Femur (tissue), 1 donor: ENCODE data around the gene PATE2.

ENCODE experiments used
- DNase-seq: peaks from one replicate; pipeline ENCODE4 v3.0.0-alpha.2; 2017

The PATE2 gene

DNA sequence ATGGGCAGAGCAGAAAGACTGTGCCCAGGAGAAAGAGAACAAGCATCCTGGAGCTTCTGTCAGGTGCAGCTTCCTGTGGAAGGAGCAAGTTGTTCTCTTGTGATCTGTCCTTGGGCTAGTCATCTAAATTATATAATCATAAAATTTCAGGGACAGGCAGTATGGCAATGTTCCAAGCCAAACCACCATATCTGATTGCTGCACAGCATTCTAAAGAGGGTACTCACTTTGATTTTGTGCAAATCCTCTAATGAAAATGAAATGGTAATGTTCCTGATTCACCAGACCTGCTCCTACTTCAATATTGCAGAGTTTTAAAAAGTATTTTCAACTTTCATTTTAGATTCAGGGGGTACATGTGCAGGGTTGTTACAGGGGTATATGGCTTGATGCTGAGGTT, at the start of gene PATE2:
PATE2 (minus strand) TSS at position 101 of the 400 bp plus-strand sequence; CDS start at position 46, 55 bp downstream.
- no peak for DNase-seq

- no peak for DNase-seq
These were observed 29.3 kb upstream of the PATE2 start for GRCh38 chr11:125807909-125808308.

GRCh38 chr11:125802387-125802786, 23.8 kb upstream of the PATE2 start:
- no peak for DNase-seq

- DNase-seq = no peak
These were observed 21.2 kb upstream of the PATE2 start for GRCh38 chr11:125799808-125800207.

DNA sequence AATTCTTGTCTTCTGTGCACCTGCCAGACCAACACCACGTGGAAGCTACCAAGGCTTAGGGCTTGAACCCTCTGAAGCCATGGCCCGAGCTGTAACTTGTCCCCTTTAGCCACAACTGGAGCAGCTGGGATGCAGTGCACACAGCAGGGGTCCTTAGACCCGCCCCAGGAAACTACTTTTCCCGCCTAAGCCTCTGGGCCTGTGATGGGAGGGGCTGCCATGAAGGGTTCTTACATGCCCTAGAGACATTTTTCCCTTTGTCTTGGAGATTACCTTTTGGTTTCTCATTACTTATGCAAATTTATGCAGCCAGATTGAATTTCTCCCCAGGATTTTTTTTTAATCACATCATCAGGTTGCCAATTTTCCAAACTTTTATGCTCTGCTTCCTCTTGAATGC, 19.0 kb upstream of the PATE2 start:
- no peak for DNase-seq

- DNase-seq = no peak
These were observed 12.2 kb upstream of the PATE2 start for GRCh38 chr11:125790825-125791224.

DNA sequence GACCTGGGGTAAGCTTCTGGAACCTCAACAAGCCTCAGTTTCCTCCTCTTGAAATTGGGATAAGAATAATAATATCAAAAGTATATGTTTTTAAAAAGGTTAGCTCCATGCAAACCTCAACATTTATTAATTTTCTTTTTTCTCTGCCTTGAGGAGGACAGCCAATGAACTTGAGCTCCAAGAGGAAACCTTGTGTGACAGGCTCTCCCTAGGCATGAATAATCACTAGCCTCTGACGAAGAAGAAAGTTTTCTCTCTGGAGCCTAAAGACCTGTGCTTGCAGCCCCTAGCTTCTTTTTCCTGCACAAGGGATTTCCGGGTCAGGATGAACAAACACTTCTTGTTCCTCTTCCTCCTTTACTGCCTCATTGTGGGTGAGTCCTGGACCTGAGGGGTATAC, 9.2 kb upstream of the PATE2 start, which contains the start of gene PATE3:
PATE3 (plus strand) TSS at position 301 of the 400 bp plus-strand sequence; CDS start at position 326, 25 bp downstream.
- DNase-seq = no peak

DNA sequence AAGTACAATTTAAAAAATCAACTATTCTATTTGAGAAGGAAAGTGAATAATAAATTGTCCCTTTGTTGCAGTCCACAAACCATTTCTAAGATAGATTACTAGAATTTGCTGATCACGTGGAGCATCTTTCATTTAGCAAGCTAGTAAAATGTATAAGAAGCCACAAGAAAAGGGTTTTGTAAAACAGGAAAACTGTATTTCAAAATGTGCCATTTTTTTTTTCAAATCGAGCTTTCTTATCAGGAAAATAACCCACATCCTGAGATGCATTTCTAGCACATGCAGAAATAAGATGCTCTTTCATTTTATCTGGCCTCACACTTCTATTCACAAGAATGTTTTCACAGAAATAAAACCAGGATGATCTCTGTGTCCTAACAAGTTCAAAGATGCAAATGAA, 6.0 kb upstream of the PATE2 start:
- no peak for DNase-seq

DNA sequence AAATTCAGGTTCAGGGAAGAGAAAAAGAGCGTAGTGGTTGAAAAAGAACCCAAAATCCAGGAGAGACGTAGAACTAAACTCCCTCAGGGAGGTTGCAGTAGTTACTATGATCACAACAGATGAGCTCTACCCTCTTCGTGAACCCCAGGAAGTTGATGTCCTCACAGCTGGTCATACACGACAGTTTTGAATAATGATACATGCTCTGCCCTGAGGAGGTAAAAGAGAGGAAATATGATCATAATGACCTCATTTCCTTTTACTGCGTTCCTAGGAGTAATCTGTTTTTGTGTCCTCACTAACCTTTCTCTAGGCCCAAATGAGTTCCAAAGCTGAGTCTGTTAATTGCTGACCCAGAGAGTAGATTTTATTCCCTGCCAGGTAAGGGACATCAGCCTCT, 1.3 kb downstream of the PATE2 start:
- DNase-seq = no peak

GRCh38 chr11:125773516-125773915, 5.1 kb downstream of the PATE2 start:
- DNase-seq = no peak

DNA sequence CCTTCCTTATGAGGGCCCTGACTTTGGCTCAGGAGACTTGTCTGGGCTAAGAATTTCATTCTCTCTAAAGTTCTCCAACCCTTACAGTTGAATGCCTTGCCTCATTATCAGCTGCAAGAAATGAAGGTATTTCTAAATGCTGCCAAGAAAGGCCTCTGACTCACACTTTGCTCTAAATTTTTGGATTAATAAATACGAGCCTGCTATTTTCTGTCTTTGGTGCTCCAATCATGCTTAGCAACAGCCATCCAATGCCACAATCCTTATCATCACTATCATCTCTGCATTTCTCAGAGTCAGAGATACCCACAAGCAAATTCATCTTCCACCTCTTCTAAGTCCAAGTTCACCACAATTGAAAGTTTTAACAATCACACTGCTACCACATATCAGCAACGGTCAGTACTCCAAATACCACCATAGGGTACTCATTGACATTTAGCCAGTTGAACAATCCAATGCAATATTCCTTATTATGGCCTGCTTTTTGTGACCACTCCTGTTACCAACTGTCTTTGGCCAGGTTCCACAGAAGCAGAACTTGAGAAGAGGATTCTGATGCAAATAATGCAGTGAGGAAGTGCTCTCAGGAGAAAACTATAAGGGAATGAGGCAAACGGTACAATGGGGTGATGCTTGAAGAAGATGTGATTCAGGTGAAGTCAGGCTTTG, 5.7 kb downstream of the PATE2 start:
- DNase-seq = no peak

DNA sequence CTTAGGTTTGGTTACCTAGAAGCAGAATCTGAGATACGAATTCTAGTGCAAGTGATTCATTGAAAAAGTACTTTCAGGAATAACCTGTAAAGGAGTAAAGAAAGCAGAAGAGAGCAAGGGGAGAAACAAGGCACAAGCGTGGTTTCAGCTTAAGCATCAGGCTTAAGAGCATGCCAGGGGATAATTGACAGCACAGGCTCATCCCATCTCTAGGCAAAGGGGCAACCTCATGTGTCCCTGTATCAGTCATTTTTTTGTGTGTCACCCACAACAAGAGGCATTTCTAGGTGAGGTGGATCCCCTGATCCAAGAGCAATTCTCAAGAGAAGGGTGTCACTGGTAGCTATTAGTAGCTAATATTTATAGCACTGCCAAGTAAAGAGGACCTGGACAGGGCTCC, 8.0 kb downstream of the PATE2 start:
- DNase-seq = no peak

GRCh38 chr11:125768336-125769046, 10.1 kb downstream of the PATE2 start:
- no peak for DNase-seq

DNA sequence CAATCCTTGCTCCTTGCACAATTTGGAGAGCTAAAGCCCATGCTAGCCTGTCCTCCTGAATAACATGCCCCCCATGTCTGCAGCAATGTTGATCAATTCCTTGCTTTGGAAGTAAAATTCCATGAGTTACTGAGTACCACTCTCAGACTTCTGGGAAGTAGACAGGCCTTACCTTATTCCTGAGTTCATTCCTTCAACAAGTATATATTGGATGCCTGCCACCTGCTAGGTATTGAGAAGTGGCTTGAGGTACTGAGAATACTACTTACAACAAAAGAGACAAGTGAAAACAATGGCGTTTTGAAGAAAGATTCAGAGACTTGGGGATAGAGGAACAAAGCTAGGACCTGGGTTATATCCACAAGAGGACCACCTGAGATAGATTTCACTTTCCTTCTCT, 12.4 kb downstream of the PATE2 start:
- no peak for DNase-seq

DNA sequence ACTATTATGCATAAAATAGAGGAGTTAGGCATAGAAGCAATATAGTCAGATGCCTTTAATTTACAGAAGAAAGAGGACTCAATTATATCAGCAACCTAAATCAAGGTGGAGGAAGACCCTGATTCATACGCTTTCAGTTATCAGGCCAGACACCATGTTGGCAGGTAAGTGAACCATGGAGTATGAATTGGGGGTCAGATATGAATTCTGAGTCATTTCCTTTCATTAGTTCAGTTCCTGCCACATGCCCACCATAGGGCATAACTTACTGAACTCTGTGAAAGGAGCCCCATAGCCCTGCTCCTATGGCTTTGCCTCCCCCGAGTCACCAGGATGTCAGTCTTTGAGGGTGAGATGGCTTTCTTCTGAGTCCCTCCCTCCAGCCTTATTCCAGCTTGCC, 15.1 kb downstream of the PATE2 start:
- DNase-seq = no peak

DNA sequence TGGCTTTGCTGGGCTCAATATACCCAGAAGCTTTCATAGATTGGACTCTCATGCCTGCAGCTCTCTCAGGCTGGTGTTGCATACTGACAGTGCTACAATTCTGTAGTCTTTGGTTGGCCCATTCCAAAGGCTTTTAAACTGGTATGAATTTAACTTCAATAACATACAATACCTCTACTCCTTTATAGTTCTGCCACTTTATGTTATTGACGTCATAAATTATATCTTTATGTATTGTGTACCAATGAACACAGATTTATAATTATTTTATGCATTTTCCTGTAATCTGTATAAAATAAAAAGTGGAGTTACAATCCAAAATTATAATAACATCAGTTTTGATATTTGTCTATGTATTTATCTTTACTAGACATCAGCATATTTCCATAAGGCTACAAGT, 16.2 kb downstream of the PATE2 start:
- no peak for DNase-seq

GRCh38 chr11:125756050-125756449, 22.6 kb downstream of the PATE2 start:
- no peak for DNase-seq

GRCh38 chr11:125750629-125751028, 28.0 kb downstream of the PATE2 start:
- no peak for DNase-seq

DNA sequence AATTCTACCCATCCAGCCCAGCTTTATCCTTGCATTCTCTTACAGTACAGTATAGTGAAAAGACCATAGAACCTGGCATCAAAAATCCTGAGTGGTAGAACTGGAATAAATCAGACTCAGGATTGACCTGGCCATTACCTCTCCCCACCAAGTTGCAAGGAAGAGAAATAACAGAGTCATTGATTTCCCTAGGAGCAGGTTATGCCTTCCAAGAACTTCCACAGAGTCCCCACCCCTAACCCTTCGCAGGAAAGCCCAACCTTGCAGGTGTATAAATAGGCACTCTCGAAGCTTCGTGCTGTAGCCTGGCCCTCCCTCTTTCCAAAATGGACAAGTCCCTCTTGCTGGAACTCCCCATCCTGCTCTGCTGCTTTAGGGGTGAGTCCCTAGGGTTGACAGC, 32.6 kb downstream of the PATE2 start, which contains the start of gene PATE1:
PATE1 (plus strand) TSS at position 301 of the 400 bp plus-strand sequence; CDS start at position 327, 26 bp downstream.
- DNase-seq = no peak

DNA sequence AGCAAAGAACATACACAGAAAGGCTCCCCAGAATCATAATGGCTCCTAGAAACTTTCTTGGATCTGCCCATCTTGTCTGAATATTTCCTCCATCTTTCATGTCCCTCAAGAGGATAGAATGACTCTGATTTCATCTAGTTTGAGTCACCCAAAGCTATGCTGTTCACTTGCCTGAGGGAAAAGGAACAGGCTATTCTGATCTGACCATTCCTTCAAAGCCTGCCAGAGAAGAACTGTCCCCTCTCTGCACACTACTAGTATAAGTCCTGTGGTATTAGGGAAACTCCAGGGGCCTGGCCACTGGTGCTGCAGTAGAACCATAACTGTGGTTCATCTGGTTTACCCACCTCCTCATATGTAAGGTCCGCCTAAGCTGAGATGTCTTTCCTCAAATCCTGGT, 34.9 kb downstream of the PATE2 start:
- no peak for DNase-seq

DNA sequence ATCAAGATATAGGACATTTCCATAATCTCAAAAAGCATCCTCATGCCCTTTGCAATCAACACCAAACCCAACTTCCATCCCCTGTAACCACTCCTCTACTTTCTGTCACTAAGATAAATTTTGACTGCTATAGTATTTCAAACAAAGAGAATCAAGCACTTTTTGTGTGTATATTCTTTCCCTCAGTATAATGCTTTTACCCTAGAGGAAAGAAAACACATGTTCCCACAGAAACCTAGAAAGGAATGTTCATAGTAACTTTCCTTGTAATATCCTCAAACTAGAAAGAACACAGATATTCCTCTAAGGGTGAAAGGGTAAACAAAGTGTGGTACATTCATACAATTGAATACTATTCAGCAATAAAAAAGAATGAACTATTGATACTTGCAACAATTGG, 38.0 kb downstream of the PATE2 start:
- DNase-seq = no peak

DNA sequence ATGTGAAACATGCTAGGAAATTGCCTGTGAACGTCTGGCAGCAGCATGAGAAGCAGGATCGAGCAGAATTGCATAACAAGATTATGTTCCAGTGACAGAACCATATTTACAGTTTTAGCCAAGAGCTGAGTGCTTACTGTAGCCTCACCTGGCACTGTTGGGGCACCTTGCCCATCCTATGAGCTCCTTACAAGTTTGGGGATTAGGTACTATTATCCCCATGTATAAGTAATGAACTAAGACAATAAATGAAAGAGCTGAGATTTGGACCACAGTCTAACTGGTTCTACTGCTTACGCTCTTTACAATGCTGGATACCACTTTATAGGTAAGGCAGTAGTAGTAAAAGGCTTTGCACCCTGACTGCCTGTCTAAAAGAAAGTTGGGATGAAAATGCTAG, 49.7 kb downstream of the PATE2 start:
- no peak for DNase-seq
